HEK293 (cell line): ENCODE results near the gene SLITRK3.

Source experiments
- CTCF ChIA-PET: fragments of 350-600 bp; formaldehyde crosslinking; extraction: SDS; loops from one replicate; lab custom pipeline; 2021; ENCODE audit warnings: antibody characterized with exemption; lab: Yijun Ruan, JAX
- POLR2A ChIA-PET: fragments of 300-600 bp; formaldehyde crosslinking; extraction: SDS; loops from one replicate; lab custom pipeline; 2020; ENCODE audit warnings: antibody characterized with exemption, inconsistent platforms; lab: Yijun Ruan, JAX
- H3K27ac ChIP-seq: fragments of 200-500 bp; sonication (Bioruptor generic); 2 replicates; pipeline ENCODE4 v1.5.1; 2014; ENCODE audit warnings: low read depth, low read length, control low read depth, inconsistent platforms; ENCODE audit errors: extremely low read depth
- H3K36me3 ChIP-seq, 2 experiments: fragments of 200-500 bp in 1 of 2; sonication (Bioruptor generic) in 1 of 2; 1 replicate in 1 of 2; 2 replicates in 1 of 2; pipeline ENCODE4 v1.5.1; 2014 to 2017; ENCODE audit warnings: inconsistent platforms in 2 of 2, low read length in 2 of 2; ENCODE audit not compliant: control insufficient read depth in 2 of 2, insufficient read depth in 1 of 2
- H3K4me1 ChIP-seq: fragments of 200-500 bp; sonication (Bioruptor generic); 2 replicates; pipeline ENCODE4 v1.5.1; 2014; ENCODE audit warnings: mild to moderate bottlenecking, low read length, inconsistent platforms; ENCODE audit not compliant: control insufficient read depth, insufficient read depth
- H3K4me3 ChIP-seq: 2 replicates; pipeline ENCODE4 v1.5.1; 2011; ENCODE audit warnings: low read depth, mild to moderate bottlenecking, control low read depth, low read length, moderate library complexity
- H3K9me3 ChIP-seq: fragments of 200-500 bp; sonication (Bioruptor generic); 2 replicates; pipeline ENCODE4 v1.5.1; 2014; ENCODE audit warnings: low read depth, low read length, inconsistent platforms; ENCODE audit not compliant: control insufficient read depth, insufficient read depth
- EGR2 ChIP-seq: fragments of 450-650 bp; formaldehyde crosslinking; IDR thresholded peaks from 2 replicates; pipeline ENCODE4 v1.5.1; 2016; ENCODE audit warnings: low read depth, missing biosample characterization, missing genetic modification characterization
- GLI2 ChIP-seq: fragments of 450-650 bp; formaldehyde crosslinking; IDR thresholded peaks from 2 replicates; pipeline ENCODE4; 2017; ENCODE audit warnings: missing biosample characterization, missing genetic modification characterization, low read depth, borderline replicate concordance
- HIC1 ChIP-seq: fragments of 450-650 bp; formaldehyde crosslinking; IDR thresholded peaks from 2 replicates; pipeline ENCODE4 v1.5.1; 2016; ENCODE audit warnings: missing biosample characterization, missing genetic modification characterization
- PRDM1 ChIP-seq: fragments of 450-650 bp; formaldehyde crosslinking; IDR thresholded peaks from 2 replicates; pipeline ENCODE4; 2016; ENCODE audit warnings: missing biosample characterization, missing genetic modification characterization
- REST ChIP-seq: fragments of 450-650 bp; formaldehyde crosslinking; IDR thresholded peaks from 2 replicates; pipeline ENCODE4 v1.5.1; 2016; ENCODE audit warnings: missing biosample characterization, missing genetic modification characterization
- YY2 ChIP-seq: fragments of 450-650 bp; formaldehyde crosslinking; IDR thresholded peaks from 2 replicates; pipeline ENCODE4 v1.5.1; 2016; ENCODE audit warnings: missing biosample characterization, missing genetic modification characterization
- ZBTB17 ChIP-seq: fragments of 450-650 bp; formaldehyde crosslinking; IDR thresholded peaks from 2 replicates; pipeline ENCODE4 v1.5.1; 2016; ENCODE audit warnings: missing biosample characterization, missing genetic modification characterization
- ZBTB6 ChIP-seq: fragments of 450-650 bp; formaldehyde crosslinking; IDR thresholded peaks from 2 replicates; pipeline ENCODE4 v1.5.1; 2017; ENCODE audit warnings: missing biosample characterization, missing genetic modification characterization
- ZFHX2 ChIP-seq: fragments of 450-650 bp; formaldehyde crosslinking; conservative IDR thresholded peaks from 2 replicates; pipeline ENCODE4 v1.5.1; 2016; ENCODE audit warnings: missing biosample characterization, missing genetic modification characterization
- ZFP41 ChIP-seq: fragments of 450-650 bp; formaldehyde crosslinking; IDR thresholded peaks from 2 replicates; pipeline ENCODE4 v1.5.1; 2016; ENCODE audit warnings: missing biosample characterization, missing genetic modification characterization, borderline replicate concordance
- ZNF335 ChIP-seq: fragments of 450-650 bp; formaldehyde crosslinking; conservative IDR thresholded peaks from 2 replicates; pipeline ENCODE4 v1.5.1; 2016; ENCODE audit warnings: missing biosample characterization, missing genetic modification characterization
- ZNF362 ChIP-seq: fragments of 450-650 bp; formaldehyde crosslinking; IDR thresholded peaks from 2 replicates; pipeline ENCODE4 v1.5.1; 2016; ENCODE audit warnings: missing biosample characterization, missing genetic modification characterization
- ZNF366 ChIP-seq: fragments of 450-650 bp; formaldehyde crosslinking; conservative IDR thresholded peaks from 2 replicates; pipeline ENCODE4 v1.5.1; 2016; ENCODE audit warnings: missing biosample characterization, missing genetic modification characterization
- ZNF398 ChIP-seq: fragments of 450-650 bp; formaldehyde crosslinking; IDR thresholded peaks from 2 replicates; pipeline ENCODE4 v1.5.1; 2017; ENCODE audit warnings: missing biosample characterization, missing genetic modification characterization
- ZNF530 ChIP-seq: fragments of 450-650 bp; formaldehyde crosslinking; IDR thresholded peaks from 2 replicates; pipeline ENCODE4 v1.5.1; 2016; ENCODE audit warnings: low read depth, missing biosample characterization, missing genetic modification characterization
- ZNF596 ChIP-seq: fragments of 450-650 bp; IDR thresholded peaks from 2 replicates; pipeline ENCODE4 v1.5.0; 2018; ENCODE audit warnings: missing biosample characterization, mild to moderate bottlenecking, missing genetic modification characterization, moderate library complexity
- ZNF610 ChIP-seq: fragments of 450-650 bp; formaldehyde crosslinking; IDR thresholded peaks from 2 replicates; pipeline ENCODE4 v1.5.1; 2016; ENCODE audit warnings: missing biosample characterization, missing genetic modification characterization, borderline replicate concordance
- ZNF626 ChIP-seq: fragments of 450-650 bp; sonication (Bioruptor Pico); formaldehyde crosslinking; IDR thresholded peaks from 2 replicates; pipeline ENCODE4 v1.5.1; 2018; ENCODE audit warnings: missing biosample characterization, missing genetic modification characterization, inconsistent platforms
- ZNF654 ChIP-seq: fragments of 450-650 bp; formaldehyde crosslinking; IDR thresholded peaks from 2 replicates; pipeline ENCODE4 v1.5.1; 2016; ENCODE audit warnings: low read depth, missing biosample characterization, missing genetic modification characterization
- ZNF704 ChIP-seq: fragments of 450-650 bp; formaldehyde crosslinking; IDR thresholded peaks from 2 replicates; pipeline ENCODE4 v1.5.1; 2016; ENCODE audit warnings: missing biosample characterization, missing genetic modification characterization

The SLITRK3 gene

GRCh38 chr3:165197481-165197800 lies 1.3 kb upstream of the SLITRK3 start:
- POLR2A ChIA-PET: interaction anchor here (0.5 kb wide), 1 partner anchor 747 kb away, joined by 5 read pairs; no protein-coding TSS in a partner anchor

GRCh38 chr3:165196577-165197480 lies 645 bp upstream of the SLITRK3 start:
- POLR2A ChIA-PET: interaction anchor here (0.5 kb wide), 1 partner anchor 748 kb away, joined by 5 read pairs; no protein-coding TSS in a partner anchor
- H3K27ac ChIP-seq: no peak overlapping the region
- H3K4me1 ChIP-seq: no peaks in the 10 kb centered on the region
- H3K36me3 ChIP-seq: no peaks in the 10 kb centered on the region
- H3K9me3 ChIP-seq: no peaks in the 10 kb centered on the region
- H3K4me3 ChIP-seq: peak overlapping the region; percentile 60
- CTCF ChIA-PET: no interaction called here
- TF ChIP-seq PRDM1 (peak; percentile 95), EGR2 (tag by site-specific recombination) (peak; percentile 55), ZNF362 (tag by site-specific recombination) (no peak), ZNF704 (tag by site-specific recombination) (no peak), ZNF596 (tag by site-specific recombination) (peak; percentile 97), YY2 (tag by site-specific recombination) (no peak), ZNF335 (tag by site-specific recombination) (peak; percentile 24; the same call in 1 of the 2 replicates), ZNF398 (tag by site-specific recombination) (peak; percentile 50), REST (tag by site-specific recombination) (peak; percentile 63), ZNF626 (tag by site-specific recombination) (no peak), ZFHX2 (tag by site-specific recombination) (peak; percentile 76), ZBTB17 (tag by site-specific recombination) (peak; percentile 29; the same call in 1 of the 2 replicates), ZFP41 (tag by site-specific recombination) (no peak), ZNF366 (tag by site-specific recombination) (0 out of 2 replicates have a peak, but pooled peaks have one; percentile 23)

More at GRCh38 chr3:165197481-165197800, 1.3 kb upstream of the SLITRK3 start:
- Histone ChIP-seq H3K4me3 (peak overlapping the region; percentile 60; the same call in 1 of the 2 replicates), H3K27ac (no peak overlapping the region), H3K9me3 (no peaks in the 10 kb centered on the region), H3K36me3 (no peaks in the 10 kb centered on the region), H3K4me1 (no peaks in the 10 kb centered on the region)
- TF ChIP-seq ZNF610: no peak
- TF ChIP-seq GLI2 (tag by site-specific recombination): no peak
- TF ChIP-seq ZBTB6 (tag by site-specific recombination): no peak
- TF ChIP-seq ZNF654: no peak
- no peak for TF ChIP-seq ZNF530 (tag by site-specific recombination)
- no peak for TF ChIP-seq HIC1 (tag by site-specific recombination)
- CTCF ChIA-PET: no interaction called here
